Measurements from ENCODE around the gene THAP10.
"Not testable (repeated sequence)": the region's sequence is repeated elsewhere in the genome, so short reads cannot be mapped to it uniquely, and the experiment has no call there.

THAP10 gene

GRCh38 chr15:70892002-70892911, at the start of gene THAP10, which contains the start of gene LRRC49:
TSS of gene THAP10 (minus strand) at chr15:70892433. CDS start at chr15:70892272, 161 bp downstream.
TSS of gene LRRC49 (plus strand) at chr15:70892826. CDS start at chr15:70892895, 69 bp downstream.
- DNase-seq (ENCODE audit: low read depth in 3 of 3) = peak in 1 of 3 experiments; percentile 8

DNA sequence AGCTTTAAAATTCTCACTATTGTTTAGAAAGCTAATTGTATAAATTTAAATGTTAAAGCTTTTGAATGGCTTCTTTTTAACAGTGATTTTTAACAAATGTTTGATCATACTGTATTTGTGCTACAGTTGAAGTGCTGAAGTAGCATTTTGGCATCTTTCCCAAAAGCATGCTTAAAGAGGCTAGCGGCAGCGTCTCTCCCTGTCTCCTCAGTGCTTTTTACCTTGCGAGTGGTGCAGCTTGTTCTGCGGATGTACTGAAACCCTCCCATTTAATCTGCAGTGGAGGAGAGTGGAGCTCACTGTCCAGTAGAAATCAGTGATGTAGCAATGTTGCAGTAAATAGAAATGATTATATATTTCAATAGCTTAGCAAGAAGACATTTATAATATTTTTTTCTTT, 44.1 kb upstream of the THAP10 start:
- DNase-seq (ENCODE audit: low read depth in 3 of 3) = no peak

DNA sequence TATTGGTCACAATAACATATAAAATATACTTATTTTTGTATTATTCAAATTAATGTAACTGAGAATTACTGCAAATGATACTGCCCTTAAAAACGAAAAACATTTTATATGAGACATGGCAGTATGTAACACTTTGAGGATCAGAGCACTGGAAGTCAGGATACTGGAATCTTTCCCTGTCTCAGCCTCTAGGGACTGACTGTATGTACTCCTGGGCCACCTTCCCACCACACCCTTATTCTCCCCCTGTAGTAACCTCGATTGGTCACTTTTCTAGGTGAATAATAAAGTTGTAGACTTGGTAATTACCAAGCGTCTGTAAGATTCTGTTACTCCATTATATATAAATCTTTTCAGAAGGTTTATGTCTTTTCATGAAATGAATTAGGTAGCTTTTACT, 43.4 kb upstream of the THAP10 start:
- no peak for DNase-seq (ENCODE audit: low read depth in 3 of 3)

DNA sequence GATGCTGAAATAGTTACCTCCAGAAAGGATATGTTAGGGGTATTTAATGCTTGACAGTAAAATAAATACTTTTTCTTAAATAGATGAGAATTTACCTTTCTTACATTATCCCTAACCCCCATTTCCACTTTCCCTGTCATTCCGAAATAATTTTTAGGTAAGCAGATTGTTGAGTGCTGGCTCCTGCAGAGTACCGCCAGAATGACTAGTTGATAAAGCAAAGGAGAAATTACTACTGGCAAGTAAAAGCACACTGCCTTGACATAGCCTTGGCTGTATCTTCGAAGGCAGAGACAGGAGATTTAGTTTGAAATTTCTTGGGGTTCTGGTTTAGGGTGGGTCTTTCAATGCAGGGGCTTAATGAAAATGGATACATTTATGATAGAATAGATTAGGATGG, 41.2 kb upstream of the THAP10 start:
- DNase-seq (ENCODE audit: low read depth in 3 of 3) = no peak

DNA sequence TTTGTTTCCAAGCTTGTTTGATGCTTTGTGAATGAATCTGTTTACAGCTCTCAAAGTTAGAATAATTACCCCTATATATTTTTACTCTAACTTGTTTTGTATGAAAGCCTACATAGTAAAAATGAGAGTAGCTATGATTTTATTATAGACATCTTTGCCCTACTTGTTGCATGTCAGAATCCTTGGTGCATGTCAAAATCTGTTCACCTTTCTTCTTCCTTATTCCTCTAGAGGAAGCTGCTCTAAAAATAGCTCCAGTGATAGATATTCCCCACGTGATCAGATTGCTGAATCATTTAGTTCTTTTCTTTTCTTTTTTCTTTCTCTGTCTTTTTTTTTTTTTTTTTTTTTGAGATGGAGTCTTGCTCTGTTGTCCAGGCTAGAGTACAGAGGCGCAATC, 40.2 kb upstream of the THAP10 start:
- no peak for DNase-seq (ENCODE audit: low read depth in 3 of 3)

- no peak for DNase-seq (ENCODE audit: low read depth in 3 of 3)
Measured at GRCh38 chr15:70931821-70932220, 39.6 kb upstream of the THAP10 start.

DNA sequence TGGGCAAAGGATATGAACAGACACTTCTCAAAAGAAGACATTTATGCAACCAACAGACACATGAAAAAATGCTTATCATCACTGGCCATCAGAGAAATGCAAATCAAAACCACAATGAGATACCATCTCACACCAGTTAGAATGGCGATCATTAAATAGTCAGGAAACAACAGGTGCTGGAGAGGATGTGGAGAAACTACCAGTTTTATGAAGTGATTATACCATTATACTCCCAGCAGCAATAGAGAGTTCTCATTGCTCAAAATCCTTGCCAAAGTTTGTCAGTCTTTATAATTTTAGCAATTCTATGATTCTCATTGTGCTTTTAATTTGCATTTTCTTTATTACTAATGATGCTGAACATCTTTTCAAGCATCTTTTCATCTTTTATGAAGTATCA, 34.7 kb upstream of the THAP10 start:
- DNase-seq (ENCODE audit: low read depth in 3 of 3) = not testable (repeated sequence)

DNA sequence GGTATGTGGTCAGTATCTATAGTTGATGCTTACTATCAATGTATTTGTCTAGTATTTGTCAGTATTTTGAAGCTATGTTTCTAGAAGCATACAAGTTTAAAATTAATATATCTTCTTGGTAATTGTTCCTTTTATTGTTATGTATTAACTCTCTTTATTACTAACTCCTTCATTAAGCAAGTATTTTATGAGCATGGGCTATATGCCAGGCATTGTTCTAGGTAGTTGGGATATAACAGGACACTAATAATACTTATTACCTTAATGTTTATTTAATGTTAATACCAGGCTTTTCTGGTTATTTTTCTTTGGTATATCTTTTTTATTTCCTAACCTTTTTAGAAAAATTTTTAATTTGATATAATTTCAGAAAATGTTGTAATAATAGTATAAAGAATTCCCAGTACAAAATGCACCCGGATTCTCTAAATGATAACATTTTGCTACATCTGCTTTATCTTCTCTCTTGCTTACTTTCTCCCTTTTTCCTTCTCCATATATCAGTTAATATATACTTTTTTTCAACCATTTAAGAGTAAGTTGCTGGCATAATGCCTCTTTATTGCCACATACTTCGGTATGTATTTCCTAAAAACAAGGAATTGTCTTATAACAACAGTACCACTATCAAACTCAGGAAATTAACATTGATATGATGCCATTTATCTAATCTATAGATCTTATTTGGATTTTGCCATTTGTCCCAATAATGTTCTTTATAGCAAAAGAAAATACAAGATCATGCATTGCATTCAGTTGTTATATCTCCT, 31.3 kb upstream of the THAP10 start:
- DNase-seq (ENCODE audit: low read depth in 3 of 3) = no peak

DNA sequence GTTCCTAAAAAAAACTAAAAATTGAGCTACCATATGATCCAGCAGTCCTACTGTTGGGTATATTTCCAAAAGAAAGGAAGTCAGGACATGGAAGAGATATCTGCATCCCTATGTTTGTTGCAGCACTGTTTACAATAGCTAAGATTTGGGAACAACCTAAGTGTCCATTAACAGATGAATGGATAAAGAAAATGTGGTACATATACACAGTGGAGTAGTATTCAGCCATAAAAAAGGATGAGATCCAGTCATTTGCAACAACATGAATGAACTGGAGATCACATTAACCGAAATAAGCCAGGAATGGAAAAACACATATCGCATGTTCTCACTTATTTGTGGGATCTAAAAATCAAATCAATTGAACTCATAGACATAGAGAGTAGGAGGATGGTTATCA, 29.9 kb upstream of the THAP10 start:
- no peak for DNase-seq (ENCODE audit: low read depth in 3 of 3)

DNA sequence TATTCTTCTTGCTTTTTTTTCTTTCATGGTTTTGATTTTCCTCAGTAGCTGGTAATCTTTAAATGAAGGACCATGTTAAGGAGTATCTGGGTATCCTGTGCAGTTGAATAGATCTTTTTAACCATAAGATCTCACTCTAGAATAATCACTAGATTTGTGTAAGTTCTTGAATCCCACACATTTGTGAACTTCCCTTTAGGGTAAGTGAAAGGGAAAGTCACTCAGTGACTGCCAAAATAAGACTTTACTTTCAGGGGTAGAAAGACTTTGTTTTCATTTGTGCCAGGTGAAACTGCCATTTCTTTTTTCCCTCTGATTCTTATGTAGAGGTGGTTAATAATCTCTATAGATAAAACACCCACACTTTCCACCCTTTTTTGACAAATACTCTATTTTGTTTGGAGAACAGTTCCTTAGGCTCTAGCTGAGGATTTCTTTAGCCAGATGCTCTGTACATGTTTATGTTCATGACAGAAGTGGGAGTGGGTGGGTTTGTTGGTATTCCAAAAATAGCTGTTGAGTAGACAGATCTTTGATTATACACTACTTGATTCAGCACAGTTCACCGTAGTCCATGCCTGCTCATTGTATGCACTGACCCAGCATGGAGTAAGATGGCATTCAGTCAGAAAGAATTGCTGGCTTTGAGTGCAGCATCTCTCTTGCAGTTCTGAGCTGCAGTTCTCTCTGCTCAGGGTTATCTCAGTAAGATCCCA, 28.9 kb upstream of the THAP10 start:
- DNase-seq (ENCODE audit: low read depth in 3 of 3) = no peak

DNA sequence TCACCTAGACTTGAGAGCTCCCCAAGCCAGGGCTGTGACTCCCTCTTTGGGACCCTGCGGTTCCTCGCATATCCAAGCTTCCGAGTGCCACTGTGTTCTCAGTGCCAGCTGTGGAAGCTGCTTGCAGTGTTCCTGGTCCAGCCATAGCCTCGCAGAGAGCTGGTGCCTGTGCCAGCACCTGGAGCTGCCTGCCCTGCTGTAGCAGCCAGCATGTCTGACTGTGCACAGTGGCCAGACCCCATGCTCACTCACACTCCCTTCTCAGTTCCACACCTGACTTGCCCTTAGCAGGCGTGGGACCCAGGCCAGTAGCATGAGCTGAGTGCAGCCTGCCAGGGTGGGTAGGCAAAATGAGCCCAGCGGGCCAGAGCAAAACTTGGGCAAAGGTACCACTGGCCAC, 25.7 kb upstream of the THAP10 start:
- DNase-seq (ENCODE audit: low read depth in 3 of 3) = no peak

GRCh38 chr15:70916531-70916930, 24.3 kb upstream of the THAP10 start:
- no peak for DNase-seq (ENCODE audit: low read depth in 3 of 3)

DNA sequence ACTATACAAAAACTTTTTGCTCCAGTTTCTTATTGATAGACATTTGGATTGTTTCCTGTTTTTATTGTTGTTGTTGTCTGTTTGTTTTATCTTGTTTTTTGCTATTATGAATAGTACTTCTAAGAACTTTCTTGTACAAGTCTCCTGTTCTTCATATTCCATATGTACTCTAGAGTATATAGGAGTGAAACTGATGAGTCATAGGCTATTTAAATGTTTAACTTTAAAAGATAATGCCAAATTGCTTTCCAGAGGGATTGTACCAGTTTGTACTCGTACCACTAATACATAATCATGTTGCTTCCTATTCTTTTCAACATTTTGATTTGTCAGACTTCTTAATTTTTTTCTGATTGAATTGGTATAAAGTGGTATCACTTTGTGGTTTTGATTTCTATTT, 20.0 kb upstream of the THAP10 start:
- no peak for DNase-seq (ENCODE audit: low read depth in 3 of 3)

DNA sequence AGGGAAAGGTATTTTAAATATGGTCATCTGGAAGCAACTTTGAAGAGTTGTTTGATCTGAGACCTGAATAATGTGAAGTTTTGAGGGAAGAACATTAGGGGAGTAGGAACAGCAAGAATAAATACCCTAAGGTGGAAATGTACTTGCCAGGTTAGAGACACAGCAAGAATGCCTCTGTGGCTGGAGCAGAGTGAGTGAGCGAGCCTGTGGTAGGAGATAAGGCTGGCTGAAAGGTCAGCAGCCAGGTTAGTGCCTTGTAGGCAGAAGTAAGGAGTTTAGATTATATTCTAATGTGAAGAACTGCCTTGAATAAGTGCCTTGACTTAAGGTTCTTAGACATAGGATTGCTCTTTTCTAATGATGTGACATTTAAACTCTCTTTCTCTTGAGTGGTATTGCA, 18.7 kb upstream of the THAP10 start:
- DNase-seq (ENCODE audit: low read depth in 3 of 3) = no peak

- no peak for DNase-seq (ENCODE audit: low read depth in 3 of 3)
Measured at GRCh38 chr15:70907784-70908471, 15.7 kb upstream of the THAP10 start.

GRCh38 chr15:70906842-70907241, 14.6 kb upstream of the THAP10 start:
- no peak for DNase-seq (ENCODE audit: low read depth in 3 of 3)

DNA sequence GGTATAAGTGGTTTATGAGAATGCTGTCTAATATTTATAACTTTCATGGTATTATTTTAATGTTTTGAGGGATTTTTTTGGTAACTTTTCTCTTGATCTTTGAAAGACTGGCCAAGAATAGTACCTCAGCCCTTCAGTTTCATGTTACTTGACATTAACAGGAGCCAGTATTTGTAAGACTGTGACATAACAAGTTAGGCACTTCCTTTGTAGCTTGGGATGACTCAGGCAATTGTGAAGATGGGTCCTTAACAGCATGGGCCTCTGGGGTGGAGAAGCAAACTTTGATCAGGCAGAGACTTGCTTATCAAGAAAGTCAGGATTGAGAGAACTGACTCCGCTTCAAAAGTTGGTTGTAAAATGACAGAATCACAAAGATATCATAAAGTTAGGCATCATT, 9.9 kb upstream of the THAP10 start:
- DNase-seq (ENCODE audit: low read depth in 3 of 3) = no peak

DNA sequence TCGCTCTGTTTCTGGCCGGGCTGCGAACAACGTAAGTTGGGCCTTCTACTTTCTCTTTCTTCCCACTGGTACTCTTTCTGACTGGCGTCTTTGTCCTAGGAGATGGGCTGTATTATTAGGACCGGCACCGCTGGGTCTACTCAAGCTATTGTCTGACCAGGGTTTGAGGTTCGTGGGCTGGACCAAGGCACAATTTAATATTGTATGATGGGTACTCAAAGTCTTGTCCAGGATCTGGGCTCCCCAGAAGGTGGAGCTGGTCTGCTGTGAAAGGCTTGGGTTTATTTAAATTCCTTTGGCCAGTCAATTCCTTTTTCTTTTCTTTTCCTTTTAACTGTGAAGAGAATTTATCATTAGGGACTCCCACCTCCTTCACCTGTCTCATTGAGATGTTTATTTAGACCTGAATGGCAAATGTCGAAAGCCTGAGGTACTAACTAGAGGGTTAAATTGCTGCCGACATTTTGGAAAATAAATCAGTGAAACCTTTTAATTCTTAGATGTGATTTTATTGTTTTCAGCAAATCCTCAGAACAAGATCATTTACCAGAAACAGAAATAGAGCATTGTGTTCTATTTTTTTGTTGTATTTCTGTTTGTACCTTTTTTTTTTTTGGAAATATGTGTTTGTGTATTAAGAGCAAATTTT, 803 bp upstream of the THAP10 start:
- DNase-seq (ENCODE audit: low read depth in 3 of 3) = no peak

GRCh38 chr15:70882361-70882760, 9.9 kb downstream of the THAP10 start:
- DNase-seq (ENCODE audit: low read depth in 3 of 3) = no peak

DNA sequence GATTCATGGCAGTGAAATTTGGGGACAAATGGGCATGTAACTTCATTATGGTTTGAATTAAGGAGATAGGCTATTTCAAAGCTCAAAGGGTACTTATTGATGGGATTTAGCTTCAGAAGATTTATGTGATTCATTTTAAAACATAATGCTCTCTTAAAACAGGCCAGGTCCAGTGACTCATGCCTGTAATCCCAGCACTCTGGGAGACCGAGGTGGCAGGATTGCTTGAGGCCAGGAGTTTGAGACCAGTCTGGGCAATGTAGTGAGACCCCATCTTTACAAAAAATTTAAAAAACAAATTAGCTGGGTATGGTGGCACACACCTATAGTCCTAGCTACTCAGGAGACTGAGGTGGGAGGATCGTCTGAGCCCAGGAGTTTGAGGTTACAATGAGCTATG, 11.5 kb downstream of the THAP10 start:
- DNase-seq (ENCODE audit: low read depth in 3 of 3) = no peak

DNA sequence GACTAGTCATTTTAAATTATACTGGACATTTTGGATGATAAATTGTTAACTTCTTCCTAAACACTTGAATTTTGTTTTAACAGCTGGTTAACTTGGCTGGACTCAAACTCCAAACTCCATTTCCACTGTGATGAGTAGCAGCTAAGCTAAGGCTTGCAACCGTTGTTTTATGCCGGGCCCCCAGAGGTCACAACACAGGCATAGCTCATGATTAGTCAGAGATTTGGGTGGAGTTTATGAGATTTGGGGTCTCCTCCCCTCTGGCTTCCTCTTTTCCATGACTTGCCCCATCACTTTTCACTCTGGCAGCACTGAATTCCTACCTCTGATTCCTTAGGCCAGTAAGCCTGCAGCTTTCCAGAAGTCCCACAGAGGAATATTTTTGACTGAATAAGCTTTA, 12.8 kb downstream of the THAP10 start:
- DNase-seq (ENCODE audit: low read depth in 3 of 3) = no peak

All from stimulated activated CD4-positive, alpha-beta T cell treated with anti-CD3 and anti-CD28 coated beads, TNF-alpha, amount 100 ng/mL, for 4 hours (primary cell).